Stimulated activated CD4-positive, alpha-beta T cell treated with anti-CD3 and anti-CD28 coated beads, Interleukin-2, amount 100 ng/mL, for 24 hours (primary cell): Measurements from ENCODE around the gene CHPF.

Experiments
- DNase-seq, 2 donors: peaks; one replicate each; pipeline ENCODE4 v3.0.0-alpha.2; 2020

Gene CHPF, protein sequence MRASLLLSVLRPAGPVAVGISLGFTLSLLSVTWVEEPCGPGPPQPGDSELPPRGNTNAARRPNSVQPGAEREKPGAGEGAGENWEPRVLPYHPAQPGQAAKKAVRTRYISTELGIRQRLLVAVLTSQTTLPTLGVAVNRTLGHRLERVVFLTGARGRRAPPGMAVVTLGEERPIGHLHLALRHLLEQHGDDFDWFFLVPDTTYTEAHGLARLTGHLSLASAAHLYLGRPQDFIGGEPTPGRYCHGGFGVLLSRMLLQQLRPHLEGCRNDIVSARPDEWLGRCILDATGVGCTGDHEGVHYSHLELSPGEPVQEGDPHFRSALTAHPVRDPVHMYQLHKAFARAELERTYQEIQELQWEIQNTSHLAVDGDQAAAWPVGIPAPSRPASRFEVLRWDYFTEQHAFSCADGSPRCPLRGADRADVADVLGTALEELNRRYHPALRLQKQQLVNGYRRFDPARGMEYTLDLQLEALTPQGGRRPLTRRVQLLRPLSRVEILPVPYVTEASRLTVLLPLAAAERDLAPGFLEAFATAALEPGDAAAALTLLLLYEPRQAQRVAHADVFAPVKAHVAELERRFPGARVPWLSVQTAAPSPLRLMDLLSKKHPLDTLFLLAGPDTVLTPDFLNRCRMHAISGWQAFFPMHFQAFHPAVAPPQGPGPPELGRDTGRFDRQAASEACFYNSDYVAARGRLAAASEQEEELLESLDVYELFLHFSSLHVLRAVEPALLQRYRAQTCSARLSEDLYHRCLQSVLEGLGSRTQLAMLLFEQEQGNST

DNA sequence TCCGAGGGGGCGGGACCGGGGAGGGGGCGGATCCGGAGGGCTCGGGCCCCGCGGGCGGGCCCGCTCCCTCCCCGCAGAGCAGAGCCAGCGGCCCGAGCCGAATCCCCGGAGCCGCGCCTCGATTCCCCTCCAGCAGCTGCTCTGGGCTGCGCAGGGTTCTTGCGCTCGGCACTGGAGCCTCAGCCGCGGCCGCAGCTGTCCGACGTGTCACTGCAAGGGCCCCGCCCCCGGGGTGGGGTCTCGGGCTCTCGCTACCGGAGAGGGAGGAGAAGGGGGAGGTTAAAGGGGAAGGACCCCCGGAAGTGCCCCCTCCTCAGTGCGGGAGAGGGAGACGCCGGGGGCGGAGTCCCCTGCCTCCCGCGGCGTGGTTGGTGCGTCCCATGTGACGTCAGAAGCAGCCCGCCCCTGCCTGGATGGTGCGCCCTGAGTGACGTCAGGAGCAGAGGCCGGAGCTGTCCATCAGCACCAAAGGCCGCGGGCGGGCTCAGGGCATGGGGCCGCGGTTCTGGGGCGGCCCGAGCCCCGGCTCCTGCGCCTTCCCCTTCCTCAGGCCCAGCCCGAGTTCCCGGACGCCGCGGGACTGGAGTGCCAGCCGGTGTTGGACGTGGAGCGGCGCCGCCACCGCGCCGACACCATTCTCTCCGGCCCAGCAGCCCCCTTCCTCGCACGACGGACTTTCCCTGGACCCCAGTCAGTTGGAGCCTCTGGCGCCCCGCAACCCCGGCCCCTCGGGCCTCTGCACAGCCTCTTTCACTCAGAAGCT, at the start of gene CHPF, which contains the start of gene TMEM198:
CHPF (minus strand) TSS at position 214 of the 763 bp plus-strand sequence. CDS start 271 bp downstream, outside the sequence.
TMEM198 (plus strand) TSS at position 433 of the 763 bp plus-strand sequence. CDS start 700 bp downstream, outside the sequence.
- DNase-seq, result peak; percentile 94 to 95

DNA sequence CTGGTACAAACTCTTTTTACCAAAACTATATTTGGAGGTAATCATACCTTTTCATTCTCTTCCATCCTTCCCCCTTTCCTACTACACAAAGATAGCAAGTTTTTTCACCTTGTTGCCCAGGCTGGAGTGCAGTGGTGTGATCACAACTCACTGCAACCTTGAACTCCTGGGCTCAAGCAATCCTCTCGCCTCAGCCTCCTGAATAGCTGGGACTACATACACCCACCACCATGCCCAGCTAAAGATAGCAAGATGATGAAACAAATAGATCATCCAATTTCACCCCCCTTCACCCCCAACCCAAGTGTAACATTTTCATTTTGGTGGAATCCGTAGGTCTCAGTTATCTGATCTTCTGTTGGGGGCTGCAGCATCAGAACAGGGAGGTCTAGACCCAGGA, 49.5 kb upstream of the CHPF start:
- no peak for DNase-seq

DNA sequence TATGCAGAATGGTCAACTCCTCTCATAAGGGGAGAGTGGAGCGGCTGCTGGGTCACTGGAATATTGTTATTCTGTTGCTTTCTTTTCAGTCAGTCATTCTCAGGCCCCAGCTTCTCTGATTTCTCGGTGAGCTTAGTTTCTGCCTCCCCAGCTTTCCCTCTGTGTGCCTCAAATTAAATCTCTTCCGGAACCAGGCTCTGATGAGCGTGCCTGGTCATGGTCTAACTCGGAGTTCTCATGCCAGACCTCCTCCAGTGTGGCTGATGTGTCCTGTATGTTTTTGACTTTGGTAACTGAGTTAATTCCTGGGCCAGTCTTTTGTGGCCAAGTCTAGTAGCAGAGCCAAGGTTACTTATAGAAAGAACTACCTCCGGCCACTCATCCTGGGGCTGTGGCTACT, 49.1 kb upstream of the CHPF start:
- no peak for DNase-seq

DNA sequence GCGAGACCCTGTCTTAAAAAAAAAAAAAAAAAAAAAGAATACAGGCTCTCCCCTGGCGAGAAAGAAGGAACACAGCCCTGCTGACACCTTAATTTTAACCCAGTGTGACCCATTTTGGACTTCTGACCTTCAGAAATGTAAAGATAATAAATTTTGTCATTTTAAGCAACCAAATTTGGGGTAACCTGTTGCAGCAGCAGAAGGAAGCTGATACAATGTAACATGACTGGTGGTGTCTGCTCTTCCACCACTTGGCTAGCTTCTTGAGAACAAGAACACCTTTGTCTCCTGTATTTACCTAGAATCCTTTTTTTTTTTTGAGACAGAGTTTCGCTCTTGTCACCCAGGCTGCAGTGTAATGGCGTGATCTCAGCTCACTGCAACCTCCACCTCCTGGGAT, 47.5 kb upstream of the CHPF start:
- DNase-seq, result no peak

DNA sequence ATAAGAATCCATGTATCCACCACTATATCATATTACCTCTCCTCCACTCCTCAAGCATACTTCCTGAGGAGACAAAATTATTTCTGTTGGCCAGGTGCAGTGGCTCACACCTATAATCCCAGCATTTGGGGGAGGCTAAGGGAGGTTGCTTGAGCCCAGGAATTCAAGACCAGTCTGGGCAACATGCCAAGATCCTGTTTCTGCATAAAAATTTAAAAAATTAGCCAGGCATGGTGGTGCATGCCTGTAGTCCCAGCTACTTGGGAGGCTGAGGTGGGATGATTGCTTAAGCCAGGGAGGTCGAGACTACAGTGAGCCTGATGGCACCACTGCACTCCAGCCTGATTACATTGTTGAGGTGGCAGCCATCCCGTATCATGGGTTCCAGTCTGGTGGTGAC, 37.7 kb upstream of the CHPF start:
- no peak for DNase-seq

DNA sequence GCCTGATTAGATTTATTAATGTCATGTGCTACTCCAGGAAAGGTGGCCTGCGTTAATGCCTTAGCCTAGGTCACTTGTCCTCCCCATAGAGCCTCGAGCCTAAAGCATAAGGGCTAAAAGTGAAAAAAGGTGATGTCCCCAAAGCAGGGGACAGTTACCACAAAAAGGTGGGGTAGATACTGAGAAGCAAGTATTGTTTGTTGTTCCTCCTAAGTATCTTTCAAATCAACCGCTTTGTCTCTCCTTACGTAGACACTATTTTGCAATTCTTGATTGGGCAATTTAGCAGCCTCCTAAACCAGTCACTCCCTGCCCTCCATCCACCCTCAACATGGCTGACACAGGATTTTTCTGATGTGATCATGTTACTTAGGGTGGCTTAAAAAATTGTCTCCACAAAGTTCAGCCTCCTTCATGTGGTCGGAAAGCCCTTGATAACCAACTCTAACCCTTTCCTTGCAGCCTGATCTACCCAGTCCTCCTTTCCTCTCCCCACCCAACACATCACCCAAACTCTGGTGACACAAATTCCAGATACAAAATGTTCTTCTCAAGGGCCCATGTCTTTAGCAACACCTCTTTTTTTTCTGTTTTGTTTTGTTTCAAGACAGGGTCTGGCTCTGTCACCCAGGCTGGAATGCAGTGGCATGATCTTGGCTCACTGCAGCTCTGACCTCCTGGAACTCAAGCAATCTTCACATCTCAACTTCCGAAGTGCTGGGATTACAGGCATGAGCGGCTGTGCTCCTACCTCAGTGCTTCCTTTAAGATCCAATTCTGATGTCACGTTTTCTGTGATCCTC, 35.4 kb upstream of the CHPF start:
- no peak for DNase-seq

DNA sequence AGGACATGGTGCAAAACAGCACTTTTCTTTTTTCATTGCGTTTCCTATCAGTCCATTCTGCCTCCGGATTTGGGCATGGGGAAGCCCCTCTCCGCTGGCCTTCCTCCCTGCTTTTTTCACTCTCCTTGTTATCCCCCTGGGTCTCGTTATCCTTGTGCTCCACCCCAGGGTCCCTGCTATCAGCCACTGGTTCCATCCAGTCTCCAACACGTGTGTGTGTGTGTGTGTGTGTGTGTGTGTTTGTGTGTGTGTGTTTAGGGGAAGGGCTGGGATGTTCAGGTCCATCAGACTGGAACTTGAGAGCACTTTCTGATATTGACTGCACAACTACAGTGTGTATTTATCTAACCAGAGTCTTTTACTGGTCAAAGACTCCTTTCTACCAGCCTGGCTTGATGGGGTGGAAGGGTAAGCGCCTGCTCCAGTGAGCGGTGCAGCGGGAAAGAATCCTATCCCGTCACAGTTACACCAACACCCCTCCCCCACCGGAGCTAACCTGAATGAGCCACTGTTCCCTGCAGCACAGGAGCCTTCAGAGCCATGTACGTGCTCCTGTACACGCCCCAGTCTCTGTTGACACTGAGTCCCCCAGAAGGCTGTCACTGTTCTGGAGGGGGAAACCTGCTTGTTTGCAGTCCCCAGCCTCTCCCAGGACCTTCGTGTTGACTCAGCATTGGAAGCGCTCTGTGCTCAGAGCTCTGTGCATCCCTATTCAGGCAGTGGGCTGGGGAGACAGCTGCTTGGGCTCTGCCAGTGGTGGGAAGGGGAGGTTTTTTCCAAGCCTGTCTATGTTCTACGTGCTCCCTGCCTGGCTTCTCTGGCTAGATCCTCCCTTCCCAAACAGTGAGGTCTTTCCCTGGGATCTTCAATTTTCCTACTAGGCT, 33.1 kb upstream of the CHPF start:
- DNase-seq, result no peak

DNA sequence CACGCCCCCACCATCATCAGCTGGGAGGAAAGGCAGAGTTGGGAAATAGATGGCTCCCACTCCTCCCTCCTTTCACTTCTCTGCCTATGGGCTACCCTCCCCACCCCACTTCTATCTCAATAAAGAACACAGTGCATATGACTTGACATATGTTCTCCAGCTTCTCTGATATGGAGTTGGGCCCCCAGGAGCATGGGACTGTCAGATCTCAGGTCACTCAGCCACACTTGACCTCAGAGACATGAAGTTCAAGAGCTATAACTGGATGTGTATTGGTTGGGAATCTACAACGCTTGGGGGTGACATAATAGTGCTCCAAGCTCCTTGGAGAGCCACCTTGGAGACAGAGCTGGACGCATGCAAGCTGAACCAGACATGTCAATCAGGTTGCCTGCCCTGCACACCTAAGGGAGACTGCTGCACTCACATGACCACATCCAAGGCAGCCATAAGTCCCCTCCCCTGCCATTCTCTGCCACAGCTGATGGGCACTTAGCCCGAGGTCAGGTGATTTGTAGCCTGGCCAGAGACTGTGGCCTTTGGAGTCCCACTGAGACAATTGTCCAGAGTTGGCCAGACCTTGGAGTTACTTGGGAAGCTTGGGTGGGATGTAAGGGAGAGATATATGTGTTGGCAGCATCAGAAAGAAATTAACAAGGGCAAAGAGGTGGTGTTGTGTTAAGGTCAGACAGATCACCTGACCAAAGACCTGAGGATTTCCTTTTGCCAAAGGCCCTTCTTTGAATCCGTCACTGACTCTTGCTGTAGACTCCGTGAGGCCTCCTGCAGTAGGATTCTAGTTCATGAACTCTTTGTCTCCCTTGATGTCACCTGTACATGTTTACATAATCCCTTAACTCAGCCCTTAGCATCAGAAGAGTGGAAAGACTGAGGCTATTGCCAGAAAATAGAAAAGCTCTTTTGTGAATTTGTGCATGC, 32.2 kb upstream of the CHPF start:
- no peak for DNase-seq

DNA sequence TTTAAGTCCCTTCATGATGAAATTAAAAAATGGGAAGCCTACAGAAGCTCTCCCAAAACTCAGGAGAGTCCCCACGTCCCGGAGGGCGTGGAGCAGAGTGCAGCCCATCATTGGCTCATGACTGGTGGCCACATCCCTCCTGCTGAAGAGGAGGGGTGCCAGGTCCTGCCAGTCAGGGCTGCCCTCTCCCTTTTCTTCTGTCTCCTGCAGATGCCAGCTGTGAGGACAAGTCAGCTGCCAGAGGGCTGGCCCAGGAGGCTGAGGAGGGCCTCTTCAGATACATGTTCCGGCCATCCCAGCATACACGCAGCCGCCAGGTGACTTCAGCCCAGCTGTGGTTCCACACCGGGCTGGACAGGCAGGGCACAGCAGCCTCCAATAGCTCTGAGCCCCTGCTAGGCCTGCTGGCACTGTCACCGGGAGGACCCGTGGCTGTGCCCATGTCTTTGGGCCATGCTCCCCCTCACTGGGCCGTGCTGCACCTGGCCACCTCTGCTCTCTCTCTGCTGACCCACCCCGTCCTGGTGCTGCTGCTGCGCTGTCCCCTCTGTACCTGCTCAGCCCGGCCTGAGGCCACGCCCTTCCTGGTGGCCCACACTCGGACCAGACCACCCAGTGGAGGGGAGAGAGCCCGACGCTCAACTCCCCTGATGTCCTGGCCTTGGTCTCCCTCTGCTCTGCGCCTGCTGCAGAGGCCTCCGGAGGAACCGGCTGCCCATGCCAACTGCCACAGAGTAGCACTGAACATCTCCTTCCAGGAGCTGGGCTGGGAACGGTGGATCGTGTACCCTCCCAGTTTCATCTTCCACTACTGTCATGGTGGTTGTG, 31.1 kb upstream of the CHPF start:
- DNase-seq, result no peak

DNA sequence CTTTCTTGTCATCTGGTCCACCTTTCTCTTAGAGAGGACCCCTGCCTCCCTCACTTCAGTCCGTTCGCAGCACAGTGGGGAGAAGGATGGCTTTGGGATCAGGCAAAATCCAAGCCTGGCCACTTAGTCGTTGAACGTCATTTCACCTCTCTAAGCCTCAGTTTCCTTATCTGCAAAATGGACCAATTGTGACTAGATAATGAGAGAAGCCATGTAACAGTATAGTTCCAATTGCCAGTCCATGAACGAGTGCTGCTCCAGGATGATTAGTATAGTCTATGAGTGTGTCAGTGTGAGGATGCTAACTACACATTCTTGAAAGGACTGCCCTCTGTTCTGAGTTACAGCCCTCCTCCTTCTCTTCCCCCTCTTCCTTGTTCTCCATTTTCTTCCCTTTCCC, 29.6 kb upstream of the CHPF start:
- no peak for DNase-seq

DNA sequence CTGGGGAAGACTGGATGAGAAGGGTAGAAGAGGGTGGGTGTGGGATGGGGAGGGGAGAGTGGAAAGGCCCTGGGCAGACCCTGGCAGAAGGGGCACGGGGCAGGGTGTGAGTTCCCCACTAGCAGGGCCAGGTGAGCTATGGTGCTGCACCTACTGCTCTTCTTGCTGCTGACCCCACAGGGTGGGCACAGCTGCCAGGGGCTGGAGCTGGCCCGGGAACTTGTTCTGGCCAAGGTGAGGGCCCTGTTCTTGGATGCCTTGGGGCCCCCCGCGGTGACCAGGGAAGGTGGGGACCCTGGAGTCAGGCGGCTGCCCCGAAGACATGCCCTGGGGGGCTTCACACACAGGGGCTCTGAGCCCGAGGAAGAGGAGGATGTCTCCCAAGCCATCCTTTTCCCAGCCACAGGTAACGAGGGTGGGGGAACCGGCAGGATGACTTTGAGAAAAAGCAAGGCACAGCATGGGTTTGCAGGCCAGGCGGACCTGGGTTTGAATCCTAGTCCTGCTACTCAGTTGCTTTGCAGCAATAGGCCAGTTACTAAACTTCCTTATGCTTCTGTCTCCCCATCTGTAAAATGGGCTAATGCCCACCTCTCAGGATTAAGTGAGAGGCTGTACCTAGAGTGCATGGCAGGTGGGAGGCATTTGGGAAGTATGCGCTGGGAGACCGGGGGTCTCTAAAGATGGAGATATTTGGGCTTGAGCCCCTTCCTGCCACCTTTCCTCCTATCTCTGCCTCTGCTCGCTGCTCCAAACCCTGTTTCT, 28.8 kb upstream of the CHPF start, which contains the start of gene INHA:
INHA (plus strand) TSS at position 74 of the 765 bp plus-strand sequence; CDS start at position 139, 65 bp downstream.
- no peak for DNase-seq

DNA sequence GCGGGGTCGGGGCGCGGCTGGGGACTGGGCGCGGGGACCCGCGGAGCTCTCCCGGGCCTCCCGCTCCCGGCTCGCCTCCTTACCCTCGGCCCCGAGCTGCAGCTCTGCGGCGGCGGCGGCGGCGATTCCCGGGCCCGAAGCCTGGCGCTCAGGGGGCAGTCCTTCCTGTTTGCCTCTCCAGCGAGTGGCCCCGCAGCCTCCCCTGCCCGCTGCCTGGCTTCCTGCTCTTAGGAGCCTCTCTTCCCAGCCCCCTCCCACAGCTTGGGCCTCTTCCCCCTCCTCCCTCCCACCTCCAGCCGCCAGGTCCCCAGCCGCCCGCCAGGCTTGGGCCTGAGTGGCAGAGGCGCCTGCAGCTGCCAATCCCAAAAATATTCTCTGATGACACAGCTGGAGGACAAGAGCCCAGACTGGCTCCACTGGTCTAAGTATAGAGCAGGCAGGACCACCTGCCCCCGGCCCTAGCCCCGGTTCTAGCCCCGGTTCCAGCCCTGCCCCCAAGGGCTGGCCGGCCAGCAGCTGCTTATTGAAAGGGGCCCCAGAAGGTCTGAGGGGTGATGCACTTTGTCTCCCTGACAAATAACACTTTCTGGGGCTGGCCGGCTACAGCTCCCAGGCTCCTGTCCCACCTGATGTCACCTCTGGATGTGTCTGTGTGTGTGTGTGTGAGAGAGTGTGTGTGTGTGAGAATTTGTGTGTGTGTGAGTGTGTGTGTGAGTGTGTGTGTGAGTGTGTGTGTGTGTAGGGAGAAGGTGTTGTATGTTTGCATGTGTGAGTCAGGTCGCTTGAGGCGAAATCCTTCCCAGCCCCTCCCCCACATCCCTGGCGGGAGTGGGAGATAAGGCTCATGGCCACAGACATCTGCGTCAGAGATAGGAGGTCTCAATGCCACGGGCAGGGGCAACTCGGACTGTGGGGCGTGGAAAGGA, 28.0 kb upstream of the CHPF start, which contains the start of gene OBSL1:
OBSL1 (minus strand) TSS at position 229 of the 926 bp plus-strand sequence. CDS start 307 bp downstream, outside the sequence.
- peak in 1 of 2 donors; percentile 31 for DNase-seq

DNA sequence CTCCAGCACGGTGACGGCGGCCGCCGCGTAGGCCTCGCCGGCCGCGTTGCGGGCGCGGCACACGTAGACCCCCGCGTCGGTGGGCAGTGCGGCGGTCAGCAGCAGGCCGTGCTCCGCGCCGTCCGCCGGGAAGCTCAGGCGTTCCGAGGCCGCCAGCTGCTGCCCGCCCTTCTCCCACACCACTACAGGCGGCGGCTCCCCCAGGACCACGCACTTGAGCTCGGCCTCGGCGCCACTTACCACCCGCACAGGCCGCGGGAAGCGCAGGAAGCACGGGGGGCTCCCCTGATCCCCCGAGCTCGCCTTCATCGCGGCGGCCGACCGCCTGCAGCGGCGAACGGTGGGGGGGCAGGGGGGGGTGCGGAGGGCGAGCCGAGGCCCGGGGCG, 27.3 kb upstream of the CHPF start:
- DNase-seq, result peak in 1 of 2 donors; percentile 19

DNA sequence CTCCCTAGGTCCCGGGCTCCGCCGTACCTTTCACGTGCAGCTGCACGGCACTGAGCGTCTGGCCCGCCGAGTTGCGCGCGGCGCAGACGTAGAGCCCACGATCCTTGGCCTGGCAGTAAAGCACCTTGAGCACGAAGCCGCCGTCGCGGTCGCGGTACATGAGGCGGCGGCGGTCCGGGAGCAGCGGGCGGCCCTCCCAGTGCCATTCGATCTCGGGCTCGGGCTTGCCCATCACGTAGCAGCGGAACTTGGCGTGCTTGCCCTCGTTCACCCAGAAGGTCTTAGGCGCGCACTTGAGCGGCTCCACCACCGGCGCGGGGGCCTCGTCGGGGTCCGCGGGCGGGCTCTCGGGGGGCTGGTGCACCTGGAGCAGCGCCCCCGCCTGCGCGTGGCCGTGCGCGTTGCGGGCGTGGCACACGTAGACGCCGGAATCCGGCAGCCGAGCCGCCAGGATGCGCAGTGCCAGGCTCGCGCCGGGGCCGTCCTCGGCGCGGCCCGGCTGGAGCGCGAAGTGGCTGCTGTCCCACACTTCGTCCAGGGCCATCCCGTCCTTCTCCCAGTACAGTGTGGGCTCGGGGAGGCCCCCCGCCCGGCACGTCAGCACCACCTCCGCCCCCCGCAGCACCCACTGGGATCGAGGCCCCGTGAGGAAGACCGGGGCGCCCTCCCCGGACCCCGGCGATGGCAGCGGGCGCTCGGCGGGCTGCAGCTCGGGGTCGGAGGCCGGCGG, 26.8 kb upstream of the CHPF start:
- peak in 1 of 2 donors; percentile 36 for DNase-seq

DNA sequence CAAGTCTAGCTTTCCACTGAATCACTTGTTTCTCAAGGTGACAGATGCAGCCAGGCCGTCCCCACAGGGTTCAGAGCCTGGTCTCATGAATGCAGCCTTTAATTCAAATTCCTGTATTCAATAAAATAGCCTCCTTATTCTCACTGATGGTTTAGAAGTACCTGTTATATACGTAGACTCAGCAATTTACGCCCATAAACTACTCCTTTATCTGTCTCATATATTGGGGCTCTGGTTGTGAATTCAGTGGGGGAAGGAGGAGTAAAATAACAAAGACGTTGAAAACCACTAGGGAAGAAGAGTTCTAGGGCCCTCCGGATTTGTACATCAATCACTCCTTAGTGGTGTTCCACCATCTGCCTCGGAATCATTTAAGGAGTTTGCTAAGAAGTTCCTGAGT, 26.0 kb upstream of the CHPF start:
- DNase-seq, result no peak

DNA sequence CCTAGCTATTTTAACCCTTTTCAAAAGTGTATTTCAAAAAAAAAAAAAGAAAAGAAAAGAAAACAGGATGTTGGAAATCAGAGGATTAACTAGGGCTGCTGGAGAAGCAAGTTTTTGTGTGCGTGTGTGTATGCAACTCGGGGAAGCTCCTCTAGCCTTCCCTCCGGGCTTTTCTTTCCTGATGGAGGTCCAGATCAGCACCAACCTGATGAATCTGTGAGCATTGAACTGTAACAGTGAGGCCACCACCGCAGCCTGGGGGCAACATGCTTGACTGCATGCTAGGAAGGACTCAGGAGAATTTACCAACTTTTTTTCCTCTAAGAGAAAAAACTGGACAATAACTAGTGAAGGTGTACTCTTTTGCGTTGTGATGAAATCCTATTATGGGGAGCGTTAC, 25.4 kb upstream of the CHPF start:
- DNase-seq, result no peak
